ENCODE data around the gene STX2.
"Not testable (repeated sequence)": the region's sequence is repeated elsewhere in the genome, so short reads cannot be mapped to it uniquely, and the experiment has no call there.

Gene STX2

DNA sequence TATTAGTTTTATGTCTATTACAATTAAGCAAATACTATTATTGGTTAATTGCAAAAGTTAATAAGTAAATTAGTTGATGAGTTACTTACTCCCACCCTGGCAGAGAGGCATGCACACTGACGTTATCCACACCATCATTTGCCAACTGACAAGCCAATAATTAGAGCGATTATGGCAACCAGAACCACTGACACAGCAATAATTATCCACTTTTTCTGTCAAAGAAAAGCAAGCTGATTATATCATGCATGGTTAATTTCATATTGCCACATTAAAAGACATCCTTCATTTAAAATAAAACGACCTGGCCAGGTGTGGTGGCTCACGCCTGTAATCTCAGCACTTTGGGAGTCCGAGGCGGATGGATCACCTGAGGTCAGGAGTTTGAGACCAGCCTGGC lies 43.1 kb downstream of the STX2 start:
- DNase-seq, result no peak

DNA sequence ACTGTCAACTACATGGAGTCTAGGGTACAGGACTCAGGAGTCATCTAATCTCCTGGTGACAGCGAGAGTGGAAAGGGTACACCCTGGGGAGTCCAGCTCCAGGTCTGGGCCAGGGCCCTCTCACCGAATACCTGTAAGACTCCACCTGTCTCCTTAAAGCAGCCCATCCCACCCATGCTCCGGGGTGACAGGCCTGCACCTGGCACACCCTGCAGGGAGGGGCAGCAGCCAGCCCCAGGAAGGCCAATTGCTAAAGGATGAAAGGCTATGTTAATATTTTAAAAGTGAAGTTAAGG lies 45.5 kb downstream of the STX2 start:
- DNase-seq, result no peak

DNA sequence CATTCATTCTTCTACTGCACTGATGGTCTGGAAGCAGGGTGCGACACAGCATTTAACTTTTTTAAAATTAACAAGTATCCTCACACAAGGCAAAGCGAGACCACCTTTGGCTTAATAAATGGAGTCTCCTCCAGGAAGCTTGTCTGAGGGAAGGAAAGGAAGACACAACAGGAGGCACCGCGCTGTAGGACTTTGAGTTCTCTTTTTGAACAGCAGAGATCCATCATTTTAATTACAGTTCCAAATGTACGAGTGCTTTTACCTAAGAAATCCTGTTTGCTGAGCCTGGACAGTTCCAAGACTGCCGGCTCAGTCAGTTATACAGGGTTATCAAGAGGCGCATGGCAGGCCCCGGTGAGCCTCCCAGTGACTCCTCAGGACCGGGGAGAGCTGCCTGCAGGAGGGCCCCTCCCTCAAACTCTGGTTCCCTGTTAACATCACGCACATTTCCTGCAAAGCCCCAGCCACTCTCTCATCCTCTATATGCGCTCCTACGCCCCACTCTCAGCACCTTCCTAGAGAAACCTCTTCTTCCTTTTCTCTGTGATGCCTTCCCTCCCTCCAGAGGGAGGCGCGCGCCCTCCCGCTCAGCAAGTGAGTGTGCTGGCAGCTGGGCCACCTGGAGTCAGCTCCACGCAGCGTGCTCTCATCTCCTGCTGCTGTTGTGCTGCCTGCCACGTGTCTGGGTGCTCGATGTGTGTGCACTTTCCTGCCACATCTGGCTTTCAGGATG lies 46.1 kb downstream of the STX2 start:
- no peak for DNase-seq

DNA sequence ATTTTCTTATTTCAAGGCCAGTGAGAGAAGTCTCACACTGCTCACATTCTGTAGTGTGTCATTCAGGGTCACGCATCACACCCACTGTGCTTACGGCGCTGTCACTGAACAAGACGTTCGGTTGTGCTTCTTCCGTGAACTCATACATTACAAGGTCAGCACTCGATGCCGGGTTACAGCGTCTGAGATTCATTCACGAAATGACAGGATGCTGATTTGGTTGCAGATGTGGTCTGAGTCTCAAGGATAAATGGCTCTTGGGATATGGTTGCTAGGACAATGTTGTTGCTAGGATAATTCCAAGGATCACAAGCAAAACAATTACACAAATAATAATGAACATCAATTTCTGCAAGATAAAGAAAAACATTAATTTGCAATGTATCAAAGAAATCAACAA lies 47.4 kb downstream of the STX2 start:
- no peak for DNase-seq

DNA sequence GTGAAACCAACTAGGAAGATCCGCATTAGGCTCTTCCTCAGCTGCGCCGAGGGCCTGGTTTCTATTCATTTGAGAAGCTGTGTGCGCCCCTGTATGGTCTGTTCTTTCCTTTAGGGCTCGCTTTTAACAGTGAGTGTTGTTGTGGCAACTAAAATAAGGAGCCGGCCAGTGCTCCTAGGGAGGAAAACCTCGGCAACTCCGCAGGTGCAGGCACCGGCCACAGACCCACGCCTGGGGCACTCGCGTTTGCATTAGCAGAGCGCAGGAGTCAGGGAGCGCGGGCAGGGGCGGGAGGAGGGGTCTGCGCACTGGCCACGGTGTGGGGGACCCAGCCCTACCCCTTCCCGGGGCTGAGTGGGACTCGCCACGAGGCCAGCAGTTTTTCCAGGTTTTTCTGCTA lies 50.5 kb downstream of the STX2 start:
- no peak for DNase-seq

DNA sequence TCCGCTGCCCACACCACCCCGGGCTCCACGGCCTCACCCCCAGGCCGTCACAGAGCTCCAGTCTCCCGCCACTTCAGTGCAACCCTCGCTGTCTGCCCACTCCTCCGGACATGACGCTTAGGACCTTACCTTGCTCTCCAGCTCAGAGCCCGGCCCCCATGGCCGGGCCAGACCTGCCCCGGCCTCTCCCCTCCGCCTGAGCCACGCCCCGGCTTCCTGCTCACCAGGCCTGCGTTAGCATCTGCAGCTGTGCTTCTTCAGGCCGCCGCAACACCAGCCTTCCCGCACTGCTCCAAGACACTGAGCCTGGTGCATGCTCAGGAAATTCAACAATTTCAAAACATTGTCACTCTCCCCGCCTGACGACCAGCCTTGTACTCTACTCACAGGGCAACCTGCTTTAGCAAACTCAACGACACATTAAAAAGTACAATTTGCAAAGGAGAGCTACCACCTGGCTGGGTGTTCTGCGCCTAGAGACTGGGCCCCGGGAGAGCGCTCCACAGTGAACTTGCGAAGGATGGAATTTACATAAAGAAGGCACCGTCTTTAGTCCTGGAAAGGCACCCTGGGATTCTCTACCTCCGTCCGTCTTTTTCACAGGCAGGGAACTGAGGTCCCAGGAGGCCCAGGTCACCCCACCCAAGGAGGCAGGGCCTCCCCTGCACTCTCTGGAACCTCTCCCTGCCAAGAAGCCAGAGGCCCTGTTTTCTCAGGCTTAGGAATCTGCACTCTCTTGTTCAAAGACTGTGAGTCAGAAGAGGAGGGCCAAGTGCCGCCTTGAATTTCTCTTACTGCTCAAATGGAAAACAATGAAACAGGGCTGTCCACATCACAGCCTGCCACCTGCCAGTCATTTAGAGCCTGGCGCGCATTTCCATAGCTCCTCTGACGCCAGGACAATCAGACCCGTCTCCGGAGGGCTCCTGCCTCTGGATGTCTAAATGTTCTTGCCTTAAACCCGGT lies 51.3 kb downstream of the STX2 start:
- no peak for DNase-seq

DNA sequence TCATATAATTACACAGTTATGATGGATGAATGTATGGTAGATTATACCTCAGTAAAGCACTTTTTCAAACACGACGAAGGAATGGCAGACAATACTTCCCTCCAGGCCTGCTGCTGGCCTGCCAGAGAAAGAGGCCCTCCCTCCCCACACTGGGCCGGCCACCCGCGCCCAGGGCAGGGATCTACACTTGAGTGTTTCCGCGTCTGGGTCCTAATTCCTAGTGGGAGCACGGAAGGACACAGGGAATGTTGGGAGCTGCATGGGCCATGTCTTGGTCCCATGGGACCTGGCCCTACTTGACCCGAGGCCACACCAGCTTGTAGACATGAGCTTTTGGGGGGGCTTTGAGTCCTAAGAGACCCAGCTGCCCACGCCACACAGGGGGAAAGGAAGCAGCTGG lies 52.0 kb downstream of the STX2 start:
- no peak for DNase-seq

DNA sequence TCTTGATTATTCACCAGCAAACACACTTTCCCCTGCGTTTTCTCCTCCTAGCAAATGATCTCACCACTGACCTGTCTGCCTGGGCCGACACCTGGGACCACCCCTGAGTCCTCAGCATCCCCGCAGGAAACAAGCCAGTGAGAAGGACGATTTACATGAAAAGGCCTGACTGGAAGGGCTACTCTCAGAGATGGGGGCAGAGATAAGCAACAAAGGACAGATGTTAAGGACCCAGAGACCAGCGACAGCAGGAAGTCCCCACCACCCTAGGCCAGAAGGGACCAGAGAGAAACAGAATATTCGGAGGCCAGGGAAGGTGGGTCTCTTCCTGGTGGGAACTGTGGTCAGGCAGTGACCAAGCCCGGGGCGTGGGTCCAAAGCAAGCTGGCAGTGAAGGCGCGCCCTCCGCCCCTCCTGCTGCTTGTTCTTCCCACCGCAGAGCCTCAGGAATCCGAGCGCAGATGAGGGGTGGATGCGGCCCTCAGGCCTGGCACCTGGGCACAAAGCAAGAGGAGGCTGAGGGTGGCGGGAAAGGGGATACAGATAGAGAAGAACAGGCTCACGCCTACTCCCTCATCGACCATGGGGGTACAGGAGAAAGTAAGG lies 55.8 kb downstream of the STX2 start:
- DNase-seq, result no peak

DNA sequence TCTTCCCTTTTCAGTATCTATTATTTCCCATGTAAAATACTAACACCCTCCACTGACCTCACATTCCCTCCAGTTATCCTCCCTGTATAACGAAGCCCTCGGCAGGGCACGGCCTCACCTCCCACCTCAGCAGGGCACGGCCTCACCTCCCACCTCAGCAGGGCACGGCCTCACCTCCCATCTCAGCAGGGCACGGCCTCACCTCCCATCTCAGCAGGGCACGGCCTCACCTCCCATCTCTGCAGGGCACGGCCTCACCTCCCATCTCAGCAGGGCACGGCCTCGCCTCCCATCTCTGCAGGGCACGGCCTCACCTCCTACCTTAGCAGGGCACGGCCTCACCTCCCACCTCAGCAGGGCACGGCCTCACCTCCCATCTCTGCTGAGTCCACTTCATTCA lies 56.8 kb downstream of the STX2 start:
- DNase-seq, result not testable (repeated sequence)

DNA sequence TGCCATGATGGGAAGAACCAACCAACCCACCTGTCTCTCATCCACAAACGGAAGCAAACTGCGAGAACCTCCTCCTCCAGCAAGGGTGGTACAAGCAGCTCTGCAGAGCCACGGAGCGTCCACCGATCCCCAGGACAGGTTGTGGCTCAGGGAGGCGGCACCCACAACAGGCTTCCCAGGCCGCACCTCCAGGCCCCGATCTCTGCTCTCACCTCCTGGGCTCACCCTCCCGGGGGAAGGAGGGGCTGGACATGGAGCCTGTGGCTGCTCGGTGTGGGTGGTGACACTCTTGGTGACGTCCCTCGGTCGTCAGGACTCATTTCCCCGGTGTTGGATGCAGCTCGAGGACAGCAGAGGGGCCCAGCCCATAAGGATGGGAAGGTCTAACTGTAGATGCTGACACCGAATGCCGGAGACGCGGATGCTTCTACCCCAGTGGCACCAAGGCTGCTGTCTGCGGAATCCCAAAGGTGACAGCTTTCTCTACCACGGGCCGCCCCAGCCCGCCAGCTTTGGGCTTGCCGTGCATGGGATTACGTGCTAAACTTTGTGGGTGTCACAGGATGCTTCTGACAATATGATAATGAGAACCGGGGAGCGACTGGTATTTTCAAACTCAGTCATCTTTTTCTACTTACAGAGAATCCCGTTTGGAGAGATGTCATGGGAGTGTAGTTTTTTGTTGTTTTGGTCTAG lies 58.0 kb downstream of the STX2 start:
- DNase-seq, result no peak

DNA sequence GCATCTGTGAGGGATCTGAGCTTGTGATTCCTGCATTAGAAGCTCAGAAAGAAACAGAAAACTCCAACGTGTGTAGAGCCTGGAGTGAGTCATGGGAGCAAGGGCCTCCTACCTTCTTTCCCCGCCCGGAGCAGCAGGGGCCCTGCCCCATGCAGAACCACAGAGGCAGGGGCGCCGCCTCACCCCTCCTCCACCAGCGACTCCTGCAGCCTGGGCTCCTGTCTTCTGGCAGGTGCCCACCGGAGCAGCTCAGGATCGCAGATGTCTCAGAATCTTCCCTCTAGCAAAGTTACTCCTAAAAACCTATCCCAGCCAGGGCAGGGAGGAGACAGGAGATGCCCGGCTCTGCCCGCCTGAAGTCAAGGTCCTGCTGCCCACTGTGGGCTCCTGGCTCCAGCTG lies 58.7 kb downstream of the STX2 start:
- DNase-seq, result no peak

DNA sequence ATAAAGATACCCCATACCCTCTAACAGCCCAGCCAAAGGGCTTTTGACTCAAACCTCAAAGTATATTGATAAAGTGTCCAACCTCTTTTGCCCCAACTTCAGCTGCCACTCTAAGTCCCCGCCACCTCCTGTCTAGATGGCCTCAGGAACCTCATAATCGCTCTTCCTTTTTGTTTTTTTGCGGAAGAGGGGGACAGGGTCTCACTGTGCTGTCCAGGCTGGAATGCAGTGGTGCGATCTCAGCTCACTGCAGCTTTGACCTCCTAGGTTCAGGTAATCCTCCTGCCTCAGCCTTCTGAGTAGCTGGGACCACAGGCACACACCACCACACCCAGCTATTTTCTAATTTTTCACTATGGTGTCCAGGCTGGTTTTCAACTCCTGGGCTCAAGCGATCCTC lies 60.3 kb downstream of the STX2 start:
- DNase-seq, result no peak

DNA sequence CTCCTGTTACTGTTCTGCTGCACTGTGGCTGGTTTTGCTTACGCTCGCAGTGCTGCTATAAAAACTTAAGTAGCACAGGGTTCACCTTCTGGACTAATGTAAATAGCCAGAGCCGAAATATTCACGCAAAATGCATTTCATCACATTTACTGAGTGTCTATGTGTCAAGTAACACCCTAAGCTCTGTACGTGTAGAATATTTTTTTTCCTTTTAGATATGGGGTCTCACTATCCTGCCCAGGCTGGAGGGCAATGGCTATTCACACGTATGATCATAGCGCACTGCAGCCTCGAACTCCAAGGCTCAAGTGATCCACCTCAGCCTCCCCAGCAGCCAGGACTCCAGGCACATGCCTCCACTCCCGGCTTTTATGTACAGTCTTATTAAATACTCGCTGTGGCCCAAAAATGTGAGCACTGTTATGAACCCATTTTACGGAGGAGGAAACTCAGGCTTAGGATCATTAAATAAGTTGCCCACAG lies 62.2 kb downstream of the STX2 start:
- DNase-seq, result no peak

DNA sequence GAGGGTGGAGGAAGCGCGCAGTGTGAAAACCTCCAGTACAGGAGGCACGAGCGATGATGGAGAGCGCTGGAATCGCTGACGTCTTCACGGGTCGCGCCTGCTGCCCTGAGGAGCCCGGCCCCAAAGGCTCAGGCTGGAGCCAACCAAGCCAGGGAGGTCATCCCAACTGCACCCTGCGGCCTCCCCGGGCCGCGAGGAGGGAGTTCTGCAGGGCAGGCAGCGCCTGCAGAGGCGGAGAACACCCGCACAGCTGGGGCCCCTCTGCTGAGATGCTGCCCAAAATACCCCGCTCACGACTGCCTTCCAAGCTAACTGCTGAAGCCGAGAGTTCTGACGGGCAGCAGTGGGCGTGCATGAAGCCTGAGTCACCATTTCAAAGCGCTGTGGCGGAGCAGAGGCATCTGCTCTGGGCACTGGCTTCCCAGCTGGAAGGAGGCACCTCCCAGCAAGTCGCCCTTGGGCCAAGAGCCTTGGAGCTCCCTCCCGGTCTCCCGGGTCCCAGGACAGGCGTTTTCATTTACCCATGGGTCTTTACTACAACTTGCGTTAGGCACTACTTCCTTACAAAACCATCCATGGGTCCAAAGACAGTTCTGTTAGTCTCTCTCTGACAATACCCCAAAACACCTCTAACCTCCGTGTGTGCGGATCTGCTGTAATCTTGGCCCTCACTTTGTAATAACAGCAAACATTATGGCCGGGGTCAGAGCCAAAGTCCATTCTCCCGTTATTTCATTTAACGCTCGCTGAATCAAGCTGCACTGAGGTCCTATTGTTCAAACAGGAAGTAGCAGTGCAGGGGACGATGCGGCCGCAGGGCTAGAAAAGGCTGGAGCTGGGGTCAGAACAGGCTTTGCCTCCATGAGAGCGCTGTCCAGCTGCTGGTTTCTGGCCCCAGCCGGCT lies 62.8 kb downstream of the STX2 start:
- DNase-seq, result peak; percentile 63 to 65

DNA sequence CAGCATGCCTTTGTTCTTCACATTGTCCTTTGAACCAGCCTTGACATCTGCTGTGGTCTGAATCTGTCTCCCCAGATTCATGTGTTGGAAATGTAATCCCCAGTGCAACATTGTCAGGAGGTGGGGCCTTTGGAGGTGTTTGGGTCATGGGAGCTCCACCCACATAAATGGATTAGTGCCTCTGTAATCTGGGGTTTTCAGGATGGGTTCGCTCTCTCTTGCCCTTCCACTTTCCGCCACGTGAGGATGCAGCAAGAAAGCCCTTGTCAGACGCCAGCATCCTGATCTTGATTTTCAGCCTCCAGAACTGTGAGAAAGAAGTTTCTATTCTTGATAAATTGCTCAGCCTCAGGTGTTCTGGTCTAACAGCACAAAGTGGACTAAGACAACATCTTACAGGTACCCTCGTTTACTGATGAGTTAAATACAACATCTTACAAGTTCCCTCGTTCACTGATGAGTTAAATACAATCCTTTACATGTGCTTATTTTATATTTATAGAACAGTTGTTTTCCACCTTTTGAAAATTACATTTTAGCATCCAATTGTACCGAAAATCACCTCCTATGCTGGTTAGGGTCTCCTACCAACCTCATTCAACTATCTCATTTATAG lies 68.5 kb downstream of the STX2 start:
- no peak for DNase-seq

DNA sequence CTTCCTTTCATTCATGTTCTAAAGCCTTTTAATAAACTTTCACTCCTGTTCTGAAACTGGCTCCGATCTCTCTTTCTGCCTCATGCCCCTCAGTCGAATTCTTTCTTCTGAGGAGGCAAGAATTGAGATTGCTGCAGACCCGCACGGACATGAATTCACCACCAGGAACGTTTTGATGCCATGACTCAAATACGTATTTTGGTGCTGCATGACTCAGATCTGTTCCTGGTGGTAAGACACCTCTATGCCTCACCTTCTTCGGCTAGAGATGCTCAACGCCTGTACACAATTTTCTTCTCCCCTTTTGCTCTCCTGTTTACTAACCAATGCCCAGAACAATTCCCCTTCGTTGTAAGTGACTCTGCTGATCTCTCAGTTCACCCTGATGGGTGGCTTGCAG lies 70.9 kb downstream of the STX2 start:
- no peak for DNase-seq

DNA sequence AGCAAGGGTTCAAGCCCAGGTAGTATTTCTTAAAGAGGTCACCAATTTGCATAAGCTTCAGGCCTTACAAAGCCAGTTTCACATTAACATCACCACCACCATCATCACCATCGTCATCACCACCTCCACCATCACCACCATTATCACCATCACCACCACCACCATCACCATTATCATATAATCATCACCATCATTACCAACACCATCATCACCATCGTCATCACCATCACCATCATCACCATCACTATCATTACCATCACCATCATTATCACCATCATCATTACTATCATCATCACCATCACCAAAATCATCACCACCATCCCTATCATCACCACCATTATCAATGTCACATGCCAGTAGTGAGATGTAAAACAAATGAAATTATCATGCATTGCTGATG lies 72.6 kb downstream of the STX2 start:
- no peak for DNase-seq

DNA sequence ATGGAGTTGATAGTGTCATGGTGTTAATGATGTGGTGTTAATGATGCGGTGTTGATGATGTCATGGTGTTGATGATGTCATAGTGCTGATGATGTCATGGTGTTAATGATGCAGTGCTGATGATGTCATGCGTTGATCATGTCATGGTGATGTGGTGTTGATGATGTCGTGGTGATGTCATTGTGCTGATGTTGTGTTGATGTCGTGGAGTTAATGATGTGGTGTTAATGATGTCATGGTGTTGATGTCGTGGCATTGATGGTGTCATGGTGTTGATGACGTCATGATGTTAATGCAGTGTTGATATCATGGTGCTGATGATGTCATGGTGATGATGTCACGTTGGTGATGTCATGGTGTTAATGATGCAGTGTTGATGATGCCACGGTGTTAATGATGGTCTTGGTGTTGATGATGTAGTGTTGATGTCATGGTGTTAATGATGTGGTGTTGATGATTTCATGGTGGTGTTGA lies 73.8 kb downstream of the STX2 start:
- no peak for DNase-seq

DNA sequence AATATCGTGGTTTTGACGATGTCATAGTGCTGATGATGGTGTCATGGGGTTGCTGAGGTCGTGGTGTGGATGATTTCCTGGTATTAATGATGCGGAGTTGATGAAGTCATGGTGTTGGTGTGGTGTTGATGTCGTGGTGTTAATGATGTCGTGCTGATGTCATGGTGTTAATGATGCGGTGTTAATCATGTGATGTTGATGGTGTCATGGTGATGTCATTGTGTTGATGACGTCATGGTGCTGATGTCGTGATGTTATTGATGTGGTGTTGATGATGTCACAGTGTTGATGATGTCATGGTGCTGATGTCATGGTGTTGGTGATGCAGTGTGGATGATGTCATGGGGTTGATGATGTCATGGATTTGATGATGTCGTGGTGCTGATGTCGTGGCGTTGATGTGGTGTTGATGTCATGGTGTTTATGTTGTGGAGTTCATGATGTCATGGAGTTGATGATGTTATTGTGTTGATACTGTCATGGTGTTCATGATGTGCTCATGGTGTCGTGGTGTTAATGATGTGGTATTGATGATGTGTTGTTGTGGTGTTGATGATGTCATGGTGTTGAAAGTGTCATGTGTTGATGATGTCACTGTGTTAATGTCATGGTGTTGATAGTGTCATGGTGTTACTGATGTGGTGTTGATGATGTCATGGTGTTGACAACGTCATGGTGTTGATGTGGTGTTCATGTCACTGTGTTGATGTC lies 74.4 kb downstream of the STX2 start:
- DNase-seq, result no peak

DNA sequence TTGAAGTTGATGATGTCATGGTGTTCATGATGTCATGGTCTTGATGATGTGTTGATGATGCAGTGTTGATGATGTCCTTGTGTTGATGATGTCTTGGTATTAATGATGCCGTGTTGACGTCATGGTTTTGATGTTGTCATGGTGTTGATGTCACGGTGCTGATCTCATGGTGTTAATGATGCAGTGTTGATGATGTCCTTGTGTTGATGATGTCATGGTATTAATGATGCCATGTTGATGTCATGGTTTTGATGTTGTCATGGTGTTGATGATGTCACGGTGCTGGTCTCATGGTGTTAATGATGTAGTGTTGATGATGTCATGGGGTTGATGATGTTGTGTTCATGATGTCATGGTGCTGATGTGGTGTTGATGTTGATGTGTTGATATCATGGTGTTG lies 75.0 kb downstream of the STX2 start:
- DNase-seq, result no peak

DNA sequence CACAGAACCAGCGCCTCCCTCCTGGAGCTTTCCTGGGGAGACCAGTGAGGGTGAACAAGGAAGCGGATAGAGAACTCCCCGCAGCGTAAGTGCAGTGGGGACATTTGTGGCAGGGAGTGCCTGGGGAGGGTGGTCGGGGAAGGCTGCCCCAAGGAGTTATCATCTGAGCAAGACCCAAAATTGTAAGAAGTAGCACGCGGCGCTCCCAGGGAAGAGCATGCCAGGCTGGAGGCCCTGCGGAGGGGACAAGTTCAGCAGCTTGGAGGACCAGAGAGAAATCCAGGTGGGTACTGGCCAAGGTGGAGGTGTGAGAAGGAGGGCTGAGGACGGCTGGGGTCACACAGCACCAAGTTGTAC lies 76.8 kb downstream of the STX2 start:
- no peak for DNase-seq
